HG02610 (cell line): ENCODE data around the gene DENND2D.
A peak's percentile ranks its signal among the peaks of the same experiment; 100 is the strongest.

Experiments used
- ATAC-seq: cut with Tn5 transposase; IDR thresholded peaks from one replicate; pipeline ENCODE4 v1.9.1; 2021; ENCODE audit warnings: mild to moderate bottlenecking, moderate library complexity; ENCODE audit not compliant: unreplicated experiment

DENND2D gene

GRCh38 chr1:111139956-111140679, 60.3 kb downstream of the DENND2D start, which contains the start of the genes CEPT1 and DRAM2:
TSS of gene CEPT1 (plus strand) at chr1:111140223. CDS start at chr1:111147715, 7,492 bp downstream.
TSS of gene DRAM2 (minus strand) at chr1:111140093. CDS start at chr1:111131554, 8,539 bp downstream.
- peak; percentile 63 for ATAC-seq

GRCh38 chr1:111139324-111139955, 61.0 kb downstream of the DENND2D start:
- ATAC-seq = peak; percentile 45
